ENCODE data around the gene PGBD2. TPM values are rescaled to one million over a fixed set of nuclear protein-coding genes. Genes with fewer than 3 reads are reported as not detected.
"Not testable (repeated sequence)": the region's sequence is repeated elsewhere in the genome, so short reads cannot be mapped to it uniquely, and the experiment has no call there.

The PGBD2 gene
- total RNA-seq, 2 experiments from 2014 or later: 4.1 to 5.1 TPM

GRCh38 chr1:248923352-248924338, 17.6 kb downstream of the PGBD2 start:
- H3K4me1 Mint-ChIP-seq: peaks cover 45% of the 10 kb centered on the region
- H3K9me3 Mint-ChIP-seq: no peaks in the 10 kb centered on the region

GRCh38 chr1:248924696-248925532, 18.9 kb downstream of the PGBD2 start:
- Mint-ChIP-seq H3K27ac (peak overlapping the region; percentile 25), H3K27me3 (peaks cover 17% of the 10 kb centered on the region), H3K4me1 (peaks cover 45% of the 10 kb centered on the region), H3K9me3 (no peaks in the 10 kb centered on the region), H3K4me3 (peak overlapping the region; percentile 2), H3K36me3 (ENCODE audit: low read depth) (peaks cover 5% of the 10 kb centered on the region)
- CTCF ChIA-PET: interaction anchor here (0.6 to 1.4 kb wide), 4 partner anchors 17 to 89 kb away, joined by 3 to 4 read pairs (median 4); no protein-coding TSS in a partner anchor
- peak; percentile 76 for DNase-seq
- POLR2A ChIA-PET: interaction anchor here (0.6 kb wide), 1 partner anchor 86 kb away, joined by 3 read pairs; no protein-coding TSS in a partner anchor

More at GRCh38 chr1:248923352-248924338, 17.6 kb downstream of the PGBD2 start:
- H3K4me3 Mint-ChIP-seq: no peak overlapping the region
- ChIA-PET POLR2A (interaction anchor here (0.6 kb wide), 1 partner anchor 85 kb away, joined by 3 read pairs; no protein-coding TSS in a partner anchor), CTCF (interaction anchor here (0.6 to 2.3 kb wide), 4 partner anchors 10 to 87 kb away, joined by 3 to 6 read pairs (median 3); partner anchors contain the start of gene ZNF692)
- peaks cover 13% of the 10 kb centered on the region for H3K27me3 Mint-ChIP-seq
- H3K36me3 Mint-ChIP-seq (ENCODE audit: low read depth): peaks cover 11% of the 10 kb centered on the region
- H3K27ac Mint-ChIP-seq: no peak overlapping the region
- DNase-seq: no peak

GRCh38 chr1:248925859-248926258, 19.8 kb downstream of the PGBD2 start:
- H3K36me3 Mint-ChIP-seq (ENCODE audit: low read depth); DNase-seq; H3K9me3 Mint-ChIP-seq; H3K4me3 Mint-ChIP-seq; POLR2A ChIA-PET; H3K27ac Mint-ChIP-seq: not testable (repeated sequence)
- H3K27me3 Mint-ChIP-seq: peaks cover 22% of the 10 kb centered on the region
- H3K4me1 Mint-ChIP-seq: peaks cover 45% of the 10 kb centered on the region
- CTCF ChIA-PET: interaction anchor here (1.2 to 1.4 kb wide), 3 partner anchors 26 to 86 kb away, joined by 3 to 4 read pairs (median 4); no protein-coding TSS in a partner anchor

GRCh38 chr1:248926401-248927182, 20.6 kb downstream of the PGBD2 start:
- no peaks in the 10 kb centered on the region for H3K9me3 Mint-ChIP-seq
- peaks cover 45% of the 10 kb centered on the region for H3K4me1 Mint-ChIP-seq
- DNase-seq: no peak
- no peaks in the 10 kb centered on the region for H3K36me3 Mint-ChIP-seq (ENCODE audit: low read depth)
- ChIA-PET CTCF (interaction anchor here (1.3 to 1.4 kb wide), 2 partner anchors 68 to 87 kb away, joined by 3 to 4 read pairs; no protein-coding TSS in a partner anchor), POLR2A (no interaction called here)
- H3K27ac Mint-ChIP-seq: no peak overlapping the region
- H3K4me3 Mint-ChIP-seq: no peak overlapping the region
- peaks cover 22% of the 10 kb centered on the region for H3K27me3 Mint-ChIP-seq

GRCh38 chr1:248927283-248927682, 21.2 kb downstream of the PGBD2 start:
- POLR2A ChIA-PET; H3K27ac Mint-ChIP-seq; DNase-seq; H3K36me3 Mint-ChIP-seq (ENCODE audit: low read depth); H3K4me3 Mint-ChIP-seq; H3K9me3 Mint-ChIP-seq; CTCF ChIA-PET: not testable (repeated sequence)
- peaks cover 45% of the 10 kb centered on the region for H3K4me1 Mint-ChIP-seq
- peaks cover 24% of the 10 kb centered on the region for H3K27me3 Mint-ChIP-seq

GRCh38 chr1:248928122-248928521, 22.1 kb downstream of the PGBD2 start:
- CTCF ChIA-PET; H3K27ac Mint-ChIP-seq; H3K4me3 Mint-ChIP-seq; DNase-seq; POLR2A ChIA-PET; H3K36me3 Mint-ChIP-seq (ENCODE audit: low read depth); H3K9me3 Mint-ChIP-seq: not testable (repeated sequence)
- Mint-ChIP-seq H3K4me1 (peaks cover 45% of the 10 kb centered on the region), H3K27me3 (peaks cover 24% of the 10 kb centered on the region)

- H3K4me3 Mint-ChIP-seq; CTCF ChIA-PET; POLR2A ChIA-PET; H3K36me3 Mint-ChIP-seq (ENCODE audit: low read depth); H3K27ac Mint-ChIP-seq; DNase-seq; H3K9me3 Mint-ChIP-seq: not testable (repeated sequence)
- H3K4me1 Mint-ChIP-seq: peaks cover 27% of the 10 kb centered on the region
- H3K27me3 Mint-ChIP-seq: peaks cover 24% of the 10 kb centered on the region
These were observed 24.0 kb downstream of the PGBD2 start for GRCh38 chr1:248930037-248930436.

- H3K9me3 Mint-ChIP-seq; H3K4me3 Mint-ChIP-seq; DNase-seq; H3K27me3 Mint-ChIP-seq; H3K36me3 Mint-ChIP-seq (ENCODE audit: low read depth); CTCF ChIA-PET; POLR2A ChIA-PET; H3K27ac Mint-ChIP-seq; H3K4me1 Mint-ChIP-seq: not testable (repeated sequence)
These were observed 32.3 kb downstream of the PGBD2 start for GRCh38 chr1:248938173-248938809.

- H3K9me3 Mint-ChIP-seq; H3K36me3 Mint-ChIP-seq (ENCODE audit: low read depth); H3K4me1 Mint-ChIP-seq; CTCF ChIA-PET; H3K4me3 Mint-ChIP-seq; DNase-seq; POLR2A ChIA-PET; H3K27ac Mint-ChIP-seq; H3K27me3 Mint-ChIP-seq: not testable (repeated sequence)
These were observed 38.3 kb downstream of the PGBD2 start for GRCh38 chr1:248944134-248944999.

- H3K36me3 Mint-ChIP-seq (ENCODE audit: low read depth); H3K9me3 Mint-ChIP-seq; H3K4me3 Mint-ChIP-seq; DNase-seq; H3K4me1 Mint-ChIP-seq; H3K27me3 Mint-ChIP-seq; CTCF ChIA-PET; POLR2A ChIA-PET; H3K27ac Mint-ChIP-seq: not testable (repeated sequence)
These were observed 39.0 kb downstream of the PGBD2 start for GRCh38 chr1:248945000-248945423.

- POLR2A ChIA-PET, H3K9me3 Mint-ChIP-seq: not testable (repeated sequence)
These were observed 39.4 kb downstream of the PGBD2 start for GRCh38 chr1:248945453-248945852.

More at GRCh38 chr1:248945453-248945852, 39.4 kb downstream of the PGBD2 start:
- H3K4me3 Mint-ChIP-seq; DNase-seq; H3K27me3 Mint-ChIP-seq; H3K27ac Mint-ChIP-seq; CTCF ChIA-PET; H3K36me3 Mint-ChIP-seq (ENCODE audit: low read depth); H3K4me1 Mint-ChIP-seq: not testable (repeated sequence)

All from activated CD4-positive, alpha-beta T cell treated with anti-CD3 and anti-CD28 coated beads, Interleukin-2, amount 10 ng/mL, durations not matched to agents 7 days and 5 days (primary cell).